Left cardiac atrium (tissue), 4 donors: ENCODE data around the gene SHC3. TPM values are rescaled to one million over a fixed set of nuclear protein-coding genes. Genes with fewer than 3 reads are reported as not detected.

Source experiments
- ATAC-seq, 2 donors: fragments of 200-7000 bp; cut with Tn5 transposase; one replicate each; pipeline ENCODE4 v1.9.1; 2020; ENCODE audit warnings: mild to moderate bottlenecking in 2 of 2, moderate library complexity in 2 of 2
- DNase-seq: peaks from one replicate; pipeline ENCODE4 v3.0.0-alpha.2; 2020
- intact Hi-C, 2 donors: fragments of 100-400 bp; cut with DNase I; formaldehyde crosslinking; loops; one replicate each; pipeline versions ENCODE4 v1.14.1 to v1.15.1; 2022 to 2023
- total RNA-seq, 2 donors: library from RNA; stranded (reverse); fragmentation: NEBNext Ultra II Directional; extraction: Animal tissue kit (Norgen Biotek cat#: 25700); gene quantifications; one replicate each; pipeline ENCODE4 v1.2.1, GENCODE V29; 2021
- donor health status: DM: no; HTN: yes; CAD: no.
- donor health status: DM: no; HTN: yes; CAD: no; lungs with severe emphysema.
- donor health status: DM: yes; HTN: yes; CAD: no.
- donor health status: Dilated cardiomyopathy.

The SHC3 gene
- total RNA-seq, 2 donors from 2014 or later: 1.5 to 2.7 TPM

DNA sequence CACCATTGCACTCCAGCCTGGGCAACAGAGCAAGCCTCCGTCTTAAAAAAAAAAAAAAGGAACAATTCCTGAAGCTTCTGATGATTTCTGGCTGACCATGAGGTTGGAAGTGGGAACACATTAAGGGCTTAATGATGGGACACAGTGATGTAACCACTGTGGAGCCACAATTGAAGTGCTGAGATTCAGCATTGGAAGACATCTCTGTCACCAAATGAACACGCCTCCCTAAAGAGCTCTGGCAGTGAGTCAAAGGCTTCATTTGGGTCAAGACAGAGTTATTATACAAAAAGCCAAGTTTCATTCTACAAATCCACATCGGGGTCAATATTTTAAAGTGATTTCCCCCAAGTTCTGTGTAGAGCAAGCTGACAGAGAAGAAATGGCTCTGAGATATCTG lies 191.8 kb downstream of the SHC3 start:
- no peak for DNase-seq
- no peak for ATAC-seq
- intact Hi-C loops: no loop called here

DNA sequence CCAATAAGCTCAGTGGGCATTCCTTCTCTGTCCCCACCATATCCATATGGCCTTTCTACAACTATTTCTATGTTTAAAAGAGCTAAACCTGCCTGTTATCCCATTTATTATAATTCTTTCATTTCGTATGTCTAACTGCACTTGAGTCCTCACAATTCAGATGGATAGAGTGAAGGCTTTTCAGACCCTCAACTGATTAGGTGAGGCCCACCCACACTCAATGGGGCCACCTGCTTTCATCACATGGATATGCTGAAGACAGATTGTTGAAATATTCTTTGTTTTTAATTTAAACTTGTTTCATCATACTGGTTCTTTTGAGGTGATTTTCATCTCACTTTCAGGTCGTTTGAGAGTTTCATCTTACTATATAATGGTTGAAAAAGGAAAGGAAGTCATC lies 193.0 kb downstream of the SHC3 start:
- intact Hi-C loops: no loop called here
- ATAC-seq (no peak), DNase-seq (no peak)

DNA sequence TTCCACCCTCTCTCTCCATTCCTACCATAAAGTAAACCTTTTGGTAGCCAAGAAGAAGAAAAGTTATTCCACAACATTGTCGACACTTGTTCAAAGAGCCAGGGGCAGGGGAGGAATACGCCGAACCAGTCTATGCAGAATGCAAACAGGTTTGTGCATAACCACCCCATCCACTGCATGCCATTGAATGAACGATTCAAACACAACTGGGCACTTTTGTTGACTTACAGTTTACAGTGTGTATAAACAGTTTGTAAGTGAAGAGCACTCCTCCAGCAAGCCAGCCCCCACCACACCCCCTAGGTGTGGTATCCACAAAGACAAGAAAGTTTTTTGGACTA lies 194.1 kb downstream of the SHC3 start:
- DNase-seq (no peak), ATAC-seq (no peak)
- intact Hi-C loops: no loop called here

DNA sequence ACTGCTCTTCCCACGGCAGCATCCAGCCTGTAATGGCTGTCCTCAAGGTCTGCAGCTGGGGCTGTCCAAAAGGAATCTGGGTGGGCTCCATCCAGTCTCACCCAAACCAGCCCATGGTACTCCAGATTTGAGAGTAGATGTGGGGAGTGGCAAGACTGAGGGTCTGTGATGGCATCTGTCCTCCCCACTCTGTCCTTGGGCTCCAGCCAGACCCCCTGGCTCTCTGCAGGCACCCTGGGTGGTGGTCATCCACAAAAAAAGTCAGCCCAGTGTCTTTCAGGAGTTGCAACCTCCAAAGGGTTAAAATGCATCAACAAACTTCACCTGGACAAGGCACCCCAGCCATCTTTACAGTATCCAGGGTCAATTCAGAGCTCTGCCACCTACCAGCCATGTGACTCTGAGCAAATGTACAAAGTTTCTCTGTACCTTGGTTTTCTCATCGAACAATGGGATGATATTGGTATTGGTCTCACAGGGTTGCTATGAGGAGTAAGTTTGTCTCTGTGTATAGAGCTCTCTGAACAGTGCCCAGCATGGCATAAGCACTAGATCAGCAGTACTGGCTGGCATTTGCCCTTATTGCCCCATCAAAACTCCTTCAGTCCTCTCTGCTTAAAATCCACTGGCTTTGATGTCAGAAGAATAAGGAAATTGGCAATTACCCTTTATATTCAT lies 194.6 kb downstream of the SHC3 start:
- intact Hi-C loops: no loop called here

DNA sequence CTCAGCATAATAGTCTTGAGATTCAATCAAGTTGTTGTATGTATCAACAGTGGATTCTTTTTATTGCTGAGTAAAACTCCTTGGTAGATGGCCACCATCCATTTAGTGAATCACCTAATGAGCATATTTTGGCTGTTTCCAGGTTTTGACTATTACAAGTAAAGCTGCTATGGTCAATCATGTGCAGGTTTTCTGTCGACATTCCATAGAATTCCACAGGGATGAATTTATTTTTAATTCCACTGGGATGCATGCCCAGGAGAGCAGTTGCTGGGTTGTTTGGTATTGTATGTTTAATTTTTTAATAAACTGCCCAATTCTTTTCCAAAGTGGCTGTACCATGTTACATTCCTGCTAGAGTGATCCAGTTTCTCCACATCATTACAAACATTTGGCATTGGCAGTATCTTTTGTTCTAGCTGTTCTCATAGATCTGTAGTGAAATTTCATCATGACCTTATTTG lies 197.8 kb downstream of the SHC3 start:
- ATAC-seq (peak in 1 of 2 donors; percentile 81), DNase-seq (no peak)
- intact Hi-C loops: no loop called here

More for the DNA sequence above, 194.6 kb downstream of the SHC3 start:
- DNase-seq (no peak), ATAC-seq (no peak)

DNA sequence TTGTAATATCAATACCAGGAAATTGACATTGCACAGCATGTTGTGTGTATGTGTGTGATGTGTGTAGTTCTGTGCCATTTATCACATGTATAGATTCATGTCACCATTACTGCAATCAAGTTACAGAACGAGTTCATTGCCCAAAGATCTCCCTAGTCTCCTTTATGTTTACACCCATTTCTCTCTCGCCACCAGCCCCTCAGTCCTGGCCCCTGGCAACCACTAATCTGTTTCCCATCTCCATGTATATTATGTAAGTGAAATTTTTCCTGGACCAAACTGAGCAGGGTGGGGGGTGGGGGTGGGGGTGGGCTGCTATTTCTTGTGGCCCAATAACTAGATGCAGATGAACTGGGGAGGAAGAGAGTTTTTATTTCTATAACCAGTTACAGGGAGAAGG lies 198.8 kb downstream of the SHC3 start:
- ATAC-seq (no peak), DNase-seq (no peak)
- intact Hi-C loops: no loop called here

DNA sequence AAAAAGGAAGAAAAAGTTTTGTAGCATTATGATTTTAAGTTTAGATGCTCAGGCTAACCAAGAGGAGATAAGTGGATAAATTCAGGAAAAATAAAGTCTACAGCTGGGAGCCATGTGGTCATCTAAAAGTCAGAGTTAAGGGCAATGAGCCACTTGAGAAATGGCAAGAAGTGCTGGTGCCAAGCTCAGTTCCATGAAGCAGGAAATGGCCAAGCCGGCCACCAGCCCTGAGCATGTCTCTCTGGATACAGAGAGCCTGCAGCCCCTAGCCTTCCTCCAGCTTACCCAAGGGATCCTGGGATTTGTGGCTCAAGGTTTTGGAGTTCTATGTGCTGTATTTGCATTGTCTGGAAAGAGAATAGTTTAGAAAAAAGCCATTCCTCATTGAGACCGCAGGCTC lies 199.6 kb downstream of the SHC3 start:
- DNase-seq (no peak), ATAC-seq (peak; percentile 35 to 61)
- intact Hi-C loops: no loop called here

DNA sequence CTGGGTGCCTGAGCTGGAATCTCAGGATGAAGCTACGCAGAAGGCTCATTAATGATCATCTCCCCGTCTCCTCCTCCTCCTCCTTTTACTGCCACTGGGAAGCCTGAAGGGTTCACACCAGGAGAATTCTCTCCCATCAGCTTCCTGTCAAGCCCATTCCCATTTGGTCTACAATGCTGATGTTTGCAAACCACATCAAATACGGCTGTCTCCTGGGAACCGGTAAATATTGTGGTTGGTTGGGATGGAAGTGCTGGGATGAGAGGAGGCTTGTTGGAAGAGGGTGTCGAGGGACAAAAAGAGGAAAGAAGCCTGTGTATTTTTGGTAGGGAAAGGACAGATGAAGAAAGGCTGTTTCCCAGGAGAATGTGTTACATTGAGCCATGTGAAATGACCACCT lies 200.6 kb downstream of the SHC3 start:
- DNase-seq (no peak), ATAC-seq (no peak)
- intact Hi-C loops: no loop called here

DNA sequence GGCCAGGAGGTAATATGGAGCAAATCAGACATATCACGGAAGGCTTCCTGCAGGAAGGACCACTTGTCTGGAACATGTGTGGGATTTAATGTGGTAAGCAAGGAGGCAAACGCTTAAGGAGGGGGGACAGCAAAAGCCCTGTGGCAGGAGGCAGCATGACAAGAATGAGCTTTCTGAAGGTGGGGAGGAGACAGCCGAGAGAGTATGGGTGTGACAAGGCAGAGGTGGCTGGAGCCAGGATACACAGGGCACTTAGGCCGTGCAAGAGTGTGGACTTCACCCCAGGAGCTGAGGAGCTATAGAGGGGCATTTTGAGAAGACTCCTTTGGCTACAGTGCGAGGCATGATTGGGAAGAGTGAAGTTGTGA lies 201.7 kb downstream of the SHC3 start:
- intact Hi-C loops: no loop called here
- DNase-seq: no peak
- no peak for ATAC-seq

DNA sequence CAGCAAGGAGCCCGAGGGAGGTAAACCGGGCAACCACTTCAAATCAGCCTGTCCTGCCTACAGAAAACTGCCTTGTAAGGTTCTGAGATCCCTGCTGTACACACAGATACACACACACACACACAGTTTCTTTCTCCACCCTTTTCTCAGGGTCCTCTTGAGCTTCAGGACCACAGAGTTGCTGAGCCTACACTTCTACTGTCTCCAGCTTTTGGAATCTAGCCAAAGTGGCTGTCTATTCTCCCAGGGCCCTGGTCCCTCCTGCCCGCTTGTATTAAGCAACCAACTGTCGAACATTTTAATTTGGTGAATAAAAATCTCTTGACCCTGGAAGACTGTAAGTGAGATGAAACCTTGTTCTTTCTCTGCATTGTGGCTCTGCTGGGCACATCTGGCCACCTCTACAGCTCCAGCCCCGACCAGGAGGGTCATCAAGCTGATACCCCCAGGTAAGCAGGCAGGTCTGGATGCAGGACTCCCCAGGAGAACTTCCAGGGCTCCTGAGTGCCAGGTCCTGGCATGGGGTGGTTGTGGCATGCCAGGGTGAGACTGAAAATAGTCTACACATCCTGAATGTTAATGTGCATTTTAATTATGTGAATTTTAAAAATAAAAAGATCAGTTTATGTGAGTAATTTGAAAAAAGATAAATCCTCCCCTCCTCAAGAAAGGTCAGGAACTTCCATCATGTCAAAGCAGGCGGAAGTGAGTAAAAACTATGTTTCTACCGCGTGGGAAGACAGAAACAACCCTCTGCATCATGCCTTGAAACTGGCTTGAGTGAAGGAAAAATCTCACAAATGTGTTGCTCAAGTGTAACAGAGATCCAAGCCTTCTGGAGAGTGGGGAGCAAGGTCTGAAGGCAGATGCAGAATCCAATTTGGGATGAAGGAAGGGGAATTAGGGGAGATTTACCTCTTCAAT lies 202.4 kb downstream of the SHC3 start:
- ATAC-seq: no peak
- intact Hi-C loops: no loop called here
- no peak for DNase-seq

DNA sequence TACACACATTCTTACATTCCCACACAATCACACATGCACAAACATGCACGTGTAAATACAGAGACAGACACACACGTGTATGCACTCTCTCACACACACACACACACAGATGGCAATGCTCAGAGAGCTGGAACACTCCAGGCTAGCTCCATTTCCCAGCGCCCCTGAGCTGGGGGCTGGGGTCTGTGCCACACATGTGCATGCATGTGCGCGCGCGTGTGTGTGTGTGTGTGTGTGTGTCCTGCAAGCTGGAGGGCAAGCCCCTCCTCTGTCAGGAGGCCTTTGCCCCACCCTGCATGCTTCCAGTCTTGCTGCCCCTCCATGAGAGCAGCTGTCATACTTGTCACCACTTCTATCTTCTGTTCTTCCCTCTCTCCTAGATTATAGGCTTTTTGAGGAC lies 204.0 kb downstream of the SHC3 start:
- no peak for ATAC-seq
- no peak for DNase-seq
- intact Hi-C loops: no loop called here

DNA sequence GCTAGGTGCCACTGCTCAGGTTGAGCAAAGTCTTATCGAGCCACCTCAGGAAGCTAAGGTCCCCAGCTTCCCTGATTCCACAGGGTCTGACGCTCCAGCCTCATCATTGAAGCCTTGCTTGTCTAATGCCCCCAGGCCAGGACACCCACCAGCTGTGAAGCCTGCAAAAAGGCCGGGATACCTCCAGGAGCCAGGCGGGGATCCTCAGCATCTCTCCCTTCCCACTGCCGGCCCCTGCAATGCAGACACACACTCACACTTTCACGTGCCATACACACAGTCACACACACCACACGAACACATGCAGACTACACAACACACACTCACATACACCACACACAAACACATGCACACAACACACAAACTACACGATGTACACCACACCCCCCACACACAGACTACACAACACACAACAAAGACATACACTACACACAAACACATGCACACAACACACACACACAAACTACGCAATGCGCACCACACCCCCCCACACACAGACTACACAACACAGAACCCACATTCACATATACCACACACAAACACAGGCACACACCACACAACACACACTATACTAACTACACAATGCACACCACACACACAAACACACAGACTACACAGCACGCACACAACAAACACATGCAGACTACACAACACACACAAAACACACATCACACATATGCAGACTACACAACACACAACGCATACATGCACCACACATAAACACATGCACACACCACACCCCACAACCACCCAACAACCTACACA lies 205.2 kb downstream of the SHC3 start:
- ATAC-seq (no peak), DNase-seq (no peak)
- intact Hi-C loops: no loop called here

DNA sequence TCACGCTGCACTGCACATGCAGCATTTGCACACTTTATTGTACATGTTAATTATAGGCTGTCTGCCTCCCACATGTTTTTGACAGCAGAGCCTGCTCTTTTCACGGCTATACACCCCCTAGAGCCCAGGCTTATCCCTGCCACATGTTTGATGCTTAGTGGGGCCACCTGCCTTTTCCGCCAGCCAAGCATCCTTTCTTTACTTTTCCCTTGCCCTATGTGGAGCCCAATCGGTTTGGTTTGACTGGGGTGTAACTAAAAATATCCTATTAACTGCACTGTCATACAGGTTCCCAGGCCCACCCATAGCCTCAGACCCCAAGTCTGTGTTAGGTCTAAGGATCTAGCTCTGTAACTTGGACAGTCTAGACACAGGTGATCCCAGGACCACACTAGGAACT lies 206.2 kb downstream of the SHC3 start:
- no peak for DNase-seq
- intact Hi-C loops: no loop called here
- ATAC-seq: no peak

DNA sequence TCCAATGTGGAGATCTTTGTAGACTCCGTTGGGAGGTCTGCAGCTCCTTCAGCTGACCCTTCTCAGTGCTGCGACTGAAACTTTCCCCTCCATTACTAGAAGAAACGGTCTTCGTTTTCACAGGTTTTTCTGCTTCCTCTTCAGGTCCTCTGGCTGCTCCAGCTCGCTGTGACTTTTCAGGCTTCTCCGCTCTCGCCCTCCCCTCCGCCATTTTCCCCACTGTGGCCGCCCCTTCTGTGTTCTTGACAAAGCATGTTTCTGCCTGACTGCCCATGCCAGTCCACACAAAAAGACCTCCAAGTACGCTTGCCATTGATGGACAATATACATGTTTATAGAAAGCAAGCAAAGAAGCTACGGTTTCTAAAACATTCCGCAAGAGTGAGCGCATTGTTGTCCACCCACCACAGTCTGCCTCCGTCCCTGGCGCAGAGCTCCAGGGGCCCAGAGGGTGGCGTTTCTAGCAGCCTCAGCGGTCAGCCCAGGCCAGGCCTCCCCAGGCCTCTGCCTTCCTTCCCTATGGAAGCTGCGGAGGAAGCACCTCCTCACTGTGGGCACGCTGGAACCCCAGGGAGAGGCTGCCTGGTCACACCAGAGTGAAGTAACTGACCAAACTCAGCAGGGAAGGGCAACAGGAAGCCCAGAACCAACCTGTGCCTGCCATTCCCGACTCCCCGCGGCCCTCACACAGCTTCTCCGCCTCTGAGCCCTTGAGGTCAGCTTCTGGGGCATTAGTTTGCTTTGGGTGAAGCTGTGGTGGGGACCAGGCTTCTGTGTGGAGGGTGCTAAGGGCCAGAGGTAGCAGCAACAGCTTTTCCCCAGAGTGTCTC lies 207.3 kb downstream of the SHC3 start:
- ATAC-seq (no peak), DNase-seq (no peak)

DNA sequence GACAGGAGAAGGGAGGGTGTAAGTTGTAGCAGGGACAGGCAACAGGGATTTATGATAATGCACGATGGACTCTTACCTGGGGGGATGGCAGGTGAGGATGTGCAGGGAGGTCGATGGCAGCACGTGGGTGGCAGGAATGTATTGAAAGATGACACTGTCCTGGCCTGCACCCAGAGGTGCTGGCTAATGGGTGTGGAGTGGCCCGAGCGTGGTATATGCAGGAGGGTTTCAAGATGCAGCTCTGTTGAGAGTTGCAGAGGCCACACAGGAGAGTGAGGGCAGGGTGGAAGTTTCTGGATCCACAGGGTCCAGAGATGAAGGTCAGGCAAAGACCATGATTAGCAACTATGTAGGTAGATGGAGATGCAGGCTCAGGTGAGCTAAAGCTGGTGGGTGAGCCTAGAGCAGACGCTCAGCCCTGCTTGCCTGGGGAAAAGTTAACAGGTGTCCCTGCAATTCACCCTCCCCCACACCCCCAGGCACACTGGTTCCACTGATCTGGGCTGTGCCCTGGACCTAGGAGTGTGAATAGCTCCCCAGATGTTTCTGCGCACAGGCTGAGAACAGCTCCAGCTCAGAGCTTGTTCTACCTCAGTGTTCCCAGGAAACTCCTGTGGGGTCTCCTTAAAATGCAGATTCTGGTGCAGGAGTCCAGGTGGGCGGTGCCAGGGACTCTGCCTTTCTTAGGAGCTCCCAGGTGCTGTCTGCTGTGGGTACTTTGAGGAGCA lies 208.8 kb downstream of the SHC3 start:
- DNase-seq (no peak), ATAC-seq (no peak)
- intact Hi-C loops: no loop called here

More for the DNA sequence above, 207.3 kb downstream of the SHC3 start:
- intact Hi-C loops: no loop called here

DNA sequence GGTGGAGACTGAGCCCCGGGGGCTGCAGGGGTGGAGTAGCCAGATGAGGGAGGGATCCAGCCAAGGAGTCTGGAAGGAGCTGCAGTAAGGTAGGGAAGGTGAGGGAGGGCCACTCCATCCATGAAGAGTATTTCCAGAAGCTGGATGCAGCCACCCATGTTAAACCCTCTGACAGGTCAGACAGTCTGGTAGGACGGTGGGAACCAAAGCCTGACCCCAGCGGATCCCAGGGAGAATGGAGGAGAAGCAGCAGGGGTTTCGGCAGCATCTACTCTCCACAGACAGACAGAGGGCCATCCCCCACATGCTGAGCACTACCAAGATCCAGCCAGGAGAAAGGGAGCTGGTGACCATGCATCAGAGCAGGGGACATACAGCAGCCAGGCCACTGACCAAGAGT lies 209.8 kb downstream of the SHC3 start:
- DNase-seq: no peak
- no peak for ATAC-seq
- intact Hi-C loops: no loop called here

DNA sequence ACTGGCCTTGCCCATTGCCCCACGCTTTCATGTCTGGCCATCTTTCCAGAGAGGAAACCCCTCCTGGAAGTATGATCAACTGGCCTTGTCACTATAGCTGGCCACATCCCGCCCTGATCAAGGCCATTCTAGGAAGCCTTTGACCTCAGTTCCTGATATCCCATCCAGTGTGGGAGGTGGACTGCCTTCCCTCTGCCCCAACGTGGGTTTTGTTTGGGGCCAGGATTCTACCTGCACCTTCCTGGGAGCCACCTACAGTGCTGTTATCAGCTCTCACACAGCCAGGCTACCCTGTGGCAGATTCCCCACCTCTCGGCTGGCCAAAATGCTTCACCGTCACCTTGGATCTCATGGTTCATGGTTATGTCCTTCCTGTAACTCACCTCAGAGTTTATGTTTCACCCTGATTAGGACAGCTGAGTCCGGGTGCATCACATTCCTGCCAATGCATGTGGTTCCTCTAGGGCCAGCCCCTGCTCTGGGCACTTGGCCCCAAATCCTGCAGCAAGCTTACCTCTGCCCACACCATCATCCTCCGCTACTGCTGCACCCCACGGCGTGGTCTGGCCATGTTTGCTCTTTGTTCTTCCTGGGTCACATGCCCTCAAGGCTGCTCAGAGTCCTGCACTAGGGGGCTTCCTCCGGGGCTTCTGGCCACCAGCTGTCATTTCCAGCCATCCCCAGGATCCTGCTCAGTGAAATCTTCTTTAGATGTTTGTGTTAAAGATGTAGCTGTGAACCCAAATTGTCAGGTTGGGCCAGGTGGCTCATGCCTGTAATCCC lies 211.5 kb downstream of the SHC3 start:
- no peak for ATAC-seq
- intact Hi-C loops: no loop called here
- DNase-seq: no peak

DNA sequence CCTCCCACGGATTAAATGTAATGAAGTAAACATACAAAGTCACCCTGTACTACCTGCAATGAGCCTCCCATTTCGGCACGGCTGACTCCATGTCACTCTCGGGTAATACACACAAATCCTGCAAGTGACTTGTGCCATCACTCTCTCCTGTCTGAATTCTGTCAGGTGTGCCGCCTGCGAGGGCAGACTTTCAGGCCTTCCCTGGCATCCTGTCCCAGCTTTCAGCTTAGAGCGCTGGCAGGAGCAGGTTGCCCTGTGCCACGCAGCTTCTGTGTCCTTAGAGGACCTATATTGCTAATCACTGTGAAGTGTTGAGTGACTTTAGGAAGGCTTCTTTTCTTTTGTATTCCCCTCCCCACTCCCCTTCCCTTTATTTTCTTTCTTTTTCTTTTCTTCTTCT lies 213.1 kb downstream of the SHC3 start:
- DNase-seq (no peak), ATAC-seq (peak; percentile 37 to 63)
- intact Hi-C loops: no loop called here
